ENCODE data around the gene AGBL3. TPM values are rescaled to one million over a fixed set of nuclear protein-coding genes. Genes with fewer than 3 reads are reported as not detected.

The AGBL3 gene
- total and polyA plus RNA-seq, 9 of the 15 experiments (the other 6 are each of a cell fraction or from before 2014, with no cell fraction given): 0.54 to 2.9 (median 1.7) TPM

DNA sequence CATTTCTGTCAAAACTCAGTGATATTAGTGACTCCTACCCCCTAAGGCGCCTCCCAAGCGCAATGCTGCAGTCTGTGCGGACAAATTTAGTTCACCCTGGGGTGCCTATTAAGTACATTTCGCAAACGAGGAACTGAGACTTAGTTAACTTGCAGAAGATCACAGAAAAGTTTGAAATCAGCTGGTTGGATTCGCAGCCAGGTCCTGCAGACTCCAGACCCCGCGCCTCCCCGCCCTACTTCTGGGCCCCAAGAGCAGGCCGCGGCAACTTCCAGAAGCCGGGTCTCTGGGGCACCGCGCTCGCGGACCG is 183.6 kb downstream of the AGBL3 start:
- Histone ChIP-seq H3K4me2 (ENCODE audit: insufficient read depth, low read length) (peak overlapping the region; percentile 88), H3K27ac (ENCODE audit: extremely low read depth, low read depth, low read length) (peak overlapping the region; percentile 95), H3K9ac (ENCODE audit: insufficient read depth in 1 of 2, low read depth in 2 of 2, low read length in 2 of 2) (peak overlapping the region; percentile 96 to 100), H4K20me1 (replicated peaks; ENCODE audit: control insufficient read depth, insufficient read depth, low read length) (0 out of 2 replicates have a peak, but pooled peaks cover 5% of the 10 kb centered on the region), H3K9me1 (ENCODE audit: control insufficient read depth, insufficient read depth, low read length) (no peaks in the 10 kb centered on the region), H3K9me3 (replicated peaks; ENCODE audit: control insufficient read depth, insufficient read depth, low read depth, low read length) (0 out of 2 replicates have a peak, but pooled peaks cover 2% of the 10 kb centered on the region), H2AFZ (ENCODE audit: low read depth, low read length) (peak overlapping the region; percentile 93), H3K4me1 (replicated peaks in 1 of 2; ENCODE audit: control insufficient read depth in 2 of 2, insufficient read depth in 2 of 2, low read length in 2 of 2) (peaks cover 15 to 30% of the 10 kb centered on the region in 2 experiments; a peak in 4 of 5 replicates), H3K79me2 (ENCODE audit: control insufficient read depth, insufficient read depth, low read length) (peaks cover 33% of the 10 kb centered on the region), H3K27me3 (ENCODE audit: control insufficient read depth in 2 of 2, insufficient read depth in 2 of 2, low read length in 2 of 2) (no peaks in the 10 kb centered on the region), H3K4me3 (peak overlapping the region; percentile 83), H3K36me3 (ENCODE audit: control insufficient read depth, insufficient read depth, low read length) (peaks cover 40% of the 10 kb centered on the region)
- ATAC-seq: no peak; the same call in 2 of the 3 replicates
- BruUV-seq (replicated peaks): no TSS peak
- intact Hi-C loops (cut with micrococcal nuclease): loop anchor here (1.0 to 10.0 kb wide), 6 partner anchors 184 to 538 kb away; partner anchors contain the start of genes AGBL3 and BPGM
- POLR2A ChIA-PET: interaction anchor here (0.7 to 1.5 kb wide), 4 partner anchors 10 to 216 kb away, joined by 3 to 11 read pairs (median 3); partner anchors contain the start of gene TMEM140
- CTCF ChIA-PET (ENCODE audit: low intra/inter-chr PET ratio): interaction anchor here (0.6 to 0.8 kb wide), 3 partner anchors 24 to 295 kb away, joined by 3 to 5 read pairs (median 4); partner anchors contain the start of gene AGBL3
- 2% methylated on average over 12 of the region's 17 CpGs for whole genome bisulfite sequencing (ENCODE audit: insufficient coverage, low coverage, missing lambda C conversion rate)
- in situ Hi-C loops (cut with MboI): no loop called here
- DNase-seq (ENCODE audit: extremely low read depth in 1 of 4, low spot score in 3 of 4): no peak
- no peak; the same call in 1 of the 2 replicates for TF ChIP-seq CREB1 (IDR thresholded peaks at IDR 0.05)
- TF ChIP-seq CREB1 (CRISPR knock-in tag; IDR thresholded peaks at IDR 0.05): 0 out of 2 replicates have a peak, but pooled peaks have one; percentile 3
- TF ChIP-seq, protein P1, sequence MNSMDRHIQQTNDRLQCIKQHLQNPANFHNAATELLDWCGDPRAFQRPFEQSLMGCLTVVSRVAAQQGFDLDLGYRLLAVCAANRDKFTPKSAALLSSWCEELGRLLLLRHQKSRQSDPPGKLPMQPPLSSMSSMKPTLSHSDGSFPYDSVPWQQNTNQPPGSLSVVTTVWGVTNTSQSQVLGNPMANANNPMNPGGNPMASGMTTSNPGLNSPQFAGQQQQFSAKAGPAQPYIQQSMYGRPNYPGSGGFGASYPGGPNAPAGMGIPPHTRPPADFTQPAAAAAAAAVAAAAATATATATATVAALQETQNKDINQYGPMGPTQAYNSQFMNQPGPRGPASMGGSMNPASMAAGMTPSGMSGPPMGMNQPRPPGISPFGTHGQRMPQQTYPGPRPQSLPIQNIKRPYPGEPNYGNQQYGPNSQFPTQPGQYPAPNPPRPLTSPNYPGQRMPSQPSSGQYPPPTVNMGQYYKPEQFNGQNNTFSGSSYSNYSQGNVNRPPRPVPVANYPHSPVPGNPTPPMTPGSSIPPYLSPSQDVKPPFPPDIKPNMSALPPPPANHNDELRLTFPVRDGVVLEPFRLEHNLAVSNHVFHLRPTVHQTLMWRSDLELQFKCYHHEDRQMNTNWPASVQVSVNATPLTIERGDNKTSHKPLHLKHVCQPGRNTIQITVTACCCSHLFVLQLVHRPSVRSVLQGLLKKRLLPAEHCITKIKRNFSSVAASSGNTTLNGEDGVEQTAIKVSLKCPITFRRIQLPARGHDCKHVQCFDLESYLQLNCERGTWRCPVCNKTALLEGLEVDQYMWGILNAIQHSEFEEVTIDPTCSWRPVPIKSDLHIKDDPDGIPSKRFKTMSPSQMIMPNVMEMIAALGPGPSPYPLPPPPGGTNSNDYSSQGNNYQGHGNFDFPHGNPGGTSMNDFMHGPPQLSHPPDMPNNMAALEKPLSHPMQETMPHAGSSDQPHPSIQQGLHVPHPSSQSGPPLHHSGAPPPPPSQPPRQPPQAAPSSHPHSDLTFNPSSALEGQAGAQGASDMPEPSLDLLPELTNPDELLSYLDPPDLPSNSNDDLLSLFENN (IDR thresholded peaks at IDR 0.05; ENCODE audit: low read depth in 2 of 2, low read length in 2 of 2): peak in 1 of 2 experiments; percentile 10; a peak in 1 of 4 replicates
- no peak for TF ChIP-seq BHLHE40 (IDR thresholded peaks at IDR 0.05; ENCODE audit: low read length)
- TF ChIP-seq, protein P2, sequence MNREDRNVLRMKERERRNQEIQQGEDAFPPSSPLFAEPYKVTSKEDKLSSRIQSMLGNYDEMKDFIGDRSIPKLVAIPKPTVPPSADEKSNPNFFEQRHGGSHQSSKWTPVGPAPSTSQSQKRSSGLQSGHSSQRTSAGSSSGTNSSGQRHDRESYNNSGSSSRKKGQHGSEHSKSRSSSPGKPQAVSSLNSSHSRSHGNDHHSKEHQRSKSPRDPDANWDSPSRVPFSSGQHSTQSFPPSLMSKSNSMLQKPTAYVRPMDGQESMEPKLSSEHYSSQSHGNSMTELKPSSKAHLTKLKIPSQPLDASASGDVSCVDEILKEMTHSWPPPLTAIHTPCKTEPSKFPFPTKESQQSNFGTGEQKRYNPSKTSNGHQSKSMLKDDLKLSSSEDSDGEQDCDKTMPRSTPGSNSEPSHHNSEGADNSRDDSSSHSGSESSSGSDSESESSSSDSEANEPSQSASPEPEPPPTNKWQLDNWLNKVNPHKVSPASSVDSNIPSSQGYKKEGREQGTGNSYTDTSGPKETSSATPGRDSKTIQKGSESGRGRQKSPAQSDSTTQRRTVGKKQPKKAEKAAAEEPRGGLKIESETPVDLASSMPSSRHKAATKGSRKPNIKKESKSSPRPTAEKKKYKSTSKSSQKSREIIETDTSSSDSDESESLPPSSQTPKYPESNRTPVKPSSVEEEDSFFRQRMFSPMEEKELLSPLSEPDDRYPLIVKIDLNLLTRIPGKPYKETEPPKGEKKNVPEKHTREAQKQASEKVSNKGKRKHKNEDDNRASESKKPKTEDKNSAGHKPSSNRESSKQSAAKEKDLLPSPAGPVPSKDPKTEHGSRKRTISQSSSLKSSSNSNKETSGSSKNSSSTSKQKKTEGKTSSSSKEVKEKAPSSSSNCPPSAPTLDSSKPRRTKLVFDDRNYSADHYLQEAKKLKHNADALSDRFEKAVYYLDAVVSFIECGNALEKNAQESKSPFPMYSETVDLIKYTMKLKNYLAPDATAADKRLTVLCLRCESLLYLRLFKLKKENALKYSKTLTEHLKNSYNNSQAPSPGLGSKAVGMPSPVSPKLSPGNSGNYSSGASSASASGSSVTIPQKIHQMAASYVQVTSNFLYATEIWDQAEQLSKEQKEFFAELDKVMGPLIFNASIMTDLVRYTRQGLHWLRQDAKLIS (CRISPR knock-in tag; IDR thresholded peaks at IDR 0.05): peak; percentile 54; the same call in 1 of the 2 replicates
- no peak for TF ChIP-seq ZBED1 (IDR thresholded peaks at IDR 0.05)
- TF ChIP-seq, protein P3, sequence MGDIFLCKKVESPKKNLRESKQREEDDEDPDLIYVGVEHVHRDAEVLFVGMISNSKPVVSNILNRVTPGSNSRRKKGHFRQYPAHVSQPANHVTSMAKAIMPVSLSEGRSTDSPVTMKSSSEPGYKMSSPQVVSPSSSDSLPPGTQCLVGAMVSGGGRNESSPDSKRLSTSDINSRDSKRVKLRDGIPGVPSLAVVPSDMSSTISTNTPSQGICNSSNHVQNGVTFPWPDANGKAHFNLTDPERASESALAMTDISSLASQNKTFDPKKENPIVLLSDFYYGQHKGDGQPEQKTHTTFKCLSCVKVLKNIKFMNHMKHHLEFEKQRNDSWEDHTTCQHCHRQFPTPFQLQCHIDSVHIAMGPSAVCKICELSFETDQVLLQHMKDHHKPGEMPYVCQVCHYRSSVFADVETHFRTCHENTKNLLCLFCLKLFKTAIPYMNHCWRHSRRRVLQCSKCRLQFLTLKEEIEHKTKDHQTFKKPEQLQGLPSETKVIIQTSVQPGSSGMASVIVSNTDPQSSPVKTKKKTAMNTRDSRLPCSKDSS (IDR thresholded peaks at IDR 0.05; ENCODE audit: low read depth, partially characterized antibody): no peak
- TF ChIP-seq CHD2 (IDR thresholded peaks at IDR 0.05; ENCODE audit: low read depth, low read length): no peak
- TF ChIP-seq CBX5 (IDR thresholded peaks at IDR 0.05; ENCODE audit: borderline replicate concordance, low read depth): 0 out of 2 replicates have a peak, but pooled peaks have one; percentile 4
- TF ChIP-seq, protein P4, sequence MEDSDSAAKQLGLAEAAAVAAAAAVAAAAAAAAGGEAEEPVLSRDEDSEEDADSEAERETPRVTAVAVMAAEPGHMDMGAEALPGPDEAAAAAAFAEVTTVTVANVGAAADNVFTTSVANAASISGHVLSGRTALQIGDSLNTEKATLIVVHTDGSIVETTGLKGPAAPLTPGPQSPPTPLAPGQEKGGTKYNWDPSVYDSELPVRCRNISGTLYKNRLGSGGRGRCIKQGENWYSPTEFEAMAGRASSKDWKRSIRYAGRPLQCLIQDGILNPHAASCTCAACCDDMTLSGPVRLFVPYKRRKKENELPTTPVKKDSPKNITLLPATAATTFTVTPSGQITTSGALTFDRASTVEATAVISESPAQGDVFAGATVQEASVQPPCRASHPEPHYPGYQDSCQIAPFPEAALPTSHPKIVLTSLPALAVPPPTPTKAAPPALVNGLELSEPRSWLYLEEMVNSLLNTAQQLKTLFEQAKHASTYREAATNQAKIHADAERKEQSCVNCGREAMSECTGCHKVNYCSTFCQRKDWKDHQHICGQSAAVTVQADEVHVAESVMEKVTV (CRISPR knock-in tag; IDR thresholded peaks at IDR 0.05): no peak
- FAIRE-seq: no peak
